ENCODE measurements around the gene MYB. TPM values are rescaled to one million over a fixed set of nuclear protein-coding genes. Genes with fewer than 3 reads are reported as not detected.
"Not testable (repeated sequence)": the region's sequence is repeated elsewhere in the genome, so short reads cannot be mapped to it uniquely, and the experiment has no call there.

Gene MYB
- total RNA-seq, 6 experiments from 2014 or later: 0.11 to 0.51 (median 0.33) TPM; not detected in 1

DNA sequence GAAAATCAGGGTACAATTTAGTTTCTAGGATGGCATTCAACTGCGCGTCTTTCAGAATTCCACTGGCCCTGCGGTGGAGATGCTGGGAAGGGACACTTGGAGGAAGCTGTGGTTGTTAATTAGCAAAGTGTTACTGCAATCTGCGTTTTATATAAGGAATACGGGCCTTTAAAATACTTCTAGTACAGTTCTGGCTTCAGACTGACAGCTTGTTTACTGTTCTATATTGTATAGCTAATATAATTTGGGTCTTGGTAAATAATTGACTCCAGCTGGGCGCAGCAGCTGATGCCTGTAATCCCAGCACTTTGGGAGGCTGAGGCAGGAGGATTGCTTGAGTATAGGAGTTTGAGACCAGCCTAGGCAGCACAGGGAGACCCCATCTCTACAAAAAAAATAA lies 63.7 kb downstream of the MYB start:
- Histone ChIP-seq H3K36me3 (no peaks in the 10 kb centered on the region), H3K4me3 (no peak overlapping the region), H3K4me1 (no peaks in the 10 kb centered on the region), H3K27me3 (no peaks in the 10 kb centered on the region), H3K27ac (no peak overlapping the region), H3K9me3 (no peaks in the 10 kb centered on the region)
- DNase-seq (no peak), ATAC-seq (no peak)
- TF ChIP-seq POLR2A (IDR thresholded peaks at IDR 0.05): no peak
- TF ChIP-seq, protein P1, sequence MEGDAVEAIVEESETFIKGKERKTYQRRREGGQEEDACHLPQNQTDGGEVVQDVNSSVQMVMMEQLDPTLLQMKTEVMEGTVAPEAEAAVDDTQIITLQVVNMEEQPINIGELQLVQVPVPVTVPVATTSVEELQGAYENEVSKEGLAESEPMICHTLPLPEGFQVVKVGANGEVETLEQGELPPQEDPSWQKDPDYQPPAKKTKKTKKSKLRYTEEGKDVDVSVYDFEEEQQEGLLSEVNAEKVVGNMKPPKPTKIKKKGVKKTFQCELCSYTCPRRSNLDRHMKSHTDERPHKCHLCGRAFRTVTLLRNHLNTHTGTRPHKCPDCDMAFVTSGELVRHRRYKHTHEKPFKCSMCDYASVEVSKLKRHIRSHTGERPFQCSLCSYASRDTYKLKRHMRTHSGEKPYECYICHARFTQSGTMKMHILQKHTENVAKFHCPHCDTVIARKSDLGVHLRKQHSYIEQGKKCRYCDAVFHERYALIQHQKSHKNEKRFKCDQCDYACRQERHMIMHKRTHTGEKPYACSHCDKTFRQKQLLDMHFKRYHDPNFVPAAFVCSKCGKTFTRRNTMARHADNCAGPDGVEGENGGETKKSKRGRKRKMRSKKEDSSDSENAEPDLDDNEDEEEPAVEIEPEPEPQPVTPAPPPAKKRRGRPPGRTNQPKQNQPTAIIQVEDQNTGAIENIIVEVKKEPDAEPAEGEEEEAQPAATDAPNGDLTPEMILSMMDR (IDR thresholded peaks at IDR 0.05): no peak
- intact Hi-C loops (cut with DNase I): no loop called here
- 84% methylated on average over 6 of the region's 6 CpGs for WGBS (ENCODE audit: insufficient coverage, low coverage, low lambda C conversion rate, missing lambda C conversion rate)

- 89% methylated on average over 7 of the region's 8 CpGs for WGBS (ENCODE audit: insufficient coverage, low coverage, low lambda C conversion rate, missing lambda C conversion rate)
- H3K36me3 ChIP-seq; H3K9me3 ChIP-seq; H3K4me1 ChIP-seq; H3K27me3 ChIP-seq; H3K27ac ChIP-seq; intact Hi-C loops (cut with DNase I); ATAC-seq; H3K4me3 ChIP-seq; DNase-seq: not testable (repeated sequence)
Measured at GRCh38 chr6:135246412-135247012, 65.4 kb downstream of the MYB start.

- intact Hi-C loops (cut with DNase I): no loop called here
- H3K36me3 ChIP-seq: no peaks in the 10 kb centered on the region
- H3K9me3 ChIP-seq: no peaks in the 10 kb centered on the region
- no peak overlapping the region for H3K27ac ChIP-seq
- H3K4me3 ChIP-seq: no peak overlapping the region
- WGBS (ENCODE audit: insufficient coverage, low coverage, low lambda C conversion rate, missing lambda C conversion rate): 70% methylated on average over 9 of the region's 9 CpGs
- no peak for ATAC-seq
- H3K27me3 ChIP-seq: no peaks in the 10 kb centered on the region
- DNase-seq: no peak
- TF ChIP-seq POLR2A (IDR thresholded peaks at IDR 0.05): no peak
- TF ChIP-seq, protein P1 (IDR thresholded peaks at IDR 0.05): no peak
- peaks cover 0 to 12% (median 0%) of the 10 kb centered on the region in 4 donors for H3K4me1 ChIP-seq
Measured at GRCh38 chr6:135250234-135250633, 69.1 kb downstream of the MYB start.

- Histone ChIP-seq H3K4me1 (peaks cover 0 to 12% (median 0%) of the 10 kb centered on the region in 4 donors), H3K27me3 (no peaks in the 10 kb centered on the region), H3K9me3 (no peaks in the 10 kb centered on the region), H3K27ac (no peak overlapping the region), H3K4me3 (no peak overlapping the region), H3K36me3 (no peaks in the 10 kb centered on the region)
- intact Hi-C loops (cut with DNase I): no loop called here
- 94% methylated on average over 9 of the region's 9 CpGs for WGBS (ENCODE audit: insufficient coverage, low coverage, low lambda C conversion rate, missing lambda C conversion rate)
- DNase-seq (no peak), ATAC-seq (no peak)
- no peak for TF ChIP-seq POLR2A (IDR thresholded peaks at IDR 0.05)
- TF ChIP-seq, protein P1 (IDR thresholded peaks at IDR 0.05): no peak
Measured at GRCh38 chr6:135250751-135251497, 69.8 kb downstream of the MYB start.
